ENCODE data around the gene POLL. TPM values are rescaled to one million over a fixed set of nuclear protein-coding genes. Genes with fewer than 3 reads are reported as not detected.

POLL gene
- total RNA-seq, 6 experiments from 2014 or later, result 19.3 to 20.9 (median 19.7) TPM

DNA sequence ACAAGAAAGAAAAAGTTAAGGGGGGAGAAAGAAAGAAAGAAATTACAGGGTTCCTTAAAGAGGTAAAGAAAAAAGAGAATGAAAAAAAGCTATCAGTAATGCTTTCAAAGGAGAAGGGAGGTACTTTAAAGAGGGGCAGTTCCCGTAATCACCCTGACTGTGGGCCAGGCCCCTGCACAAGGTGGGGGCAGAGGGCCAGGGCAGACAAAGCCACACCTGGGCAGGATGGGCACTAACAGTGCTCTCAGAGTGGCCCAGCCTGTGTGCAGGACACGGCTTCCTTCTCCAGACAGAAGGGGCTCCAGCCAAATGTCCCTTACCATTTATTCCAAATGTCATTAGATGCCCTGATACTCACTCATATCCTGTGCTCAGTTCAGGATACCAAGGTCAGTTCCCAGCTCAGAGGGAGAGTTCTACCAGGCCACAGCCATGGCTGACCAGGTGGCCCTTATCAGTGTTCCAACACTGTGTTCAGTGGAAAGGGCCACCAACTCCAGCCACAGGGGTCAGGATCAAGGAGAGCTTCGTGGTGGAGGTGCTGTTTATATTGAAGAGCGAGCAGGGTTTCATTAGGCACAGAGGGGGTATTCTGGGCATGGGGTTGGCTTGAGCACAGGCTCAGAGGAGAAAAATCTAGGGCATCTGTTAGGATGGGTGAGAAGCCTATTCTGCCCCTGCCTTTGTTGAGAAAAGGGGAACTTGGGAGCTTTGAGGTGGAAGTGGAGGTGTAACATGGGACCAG lies 29.9 kb upstream of the POLL start:
- Mint-ChIP-seq H3K4me3 (no peak overlapping the region), H3K27ac (no peak overlapping the region), H3K27me3 (ENCODE audit: insufficient read depth) (no peaks in the 10 kb centered on the region; the same call in 1 of the 2 replicates), H3K4me1 (ENCODE audit: low read depth) (peaks cover 5% of the 10 kb centered on the region; the same call in 1 of the 2 replicates), H3K36me3 (ENCODE audit: low read depth) (0 out of 2 replicates have a peak, but pooled peaks cover 5% of the 10 kb centered on the region), H3K9me3 (no peaks in the 10 kb centered on the region)
- no peak for DNase-seq
- TF ChIP-seq, protein P1, sequence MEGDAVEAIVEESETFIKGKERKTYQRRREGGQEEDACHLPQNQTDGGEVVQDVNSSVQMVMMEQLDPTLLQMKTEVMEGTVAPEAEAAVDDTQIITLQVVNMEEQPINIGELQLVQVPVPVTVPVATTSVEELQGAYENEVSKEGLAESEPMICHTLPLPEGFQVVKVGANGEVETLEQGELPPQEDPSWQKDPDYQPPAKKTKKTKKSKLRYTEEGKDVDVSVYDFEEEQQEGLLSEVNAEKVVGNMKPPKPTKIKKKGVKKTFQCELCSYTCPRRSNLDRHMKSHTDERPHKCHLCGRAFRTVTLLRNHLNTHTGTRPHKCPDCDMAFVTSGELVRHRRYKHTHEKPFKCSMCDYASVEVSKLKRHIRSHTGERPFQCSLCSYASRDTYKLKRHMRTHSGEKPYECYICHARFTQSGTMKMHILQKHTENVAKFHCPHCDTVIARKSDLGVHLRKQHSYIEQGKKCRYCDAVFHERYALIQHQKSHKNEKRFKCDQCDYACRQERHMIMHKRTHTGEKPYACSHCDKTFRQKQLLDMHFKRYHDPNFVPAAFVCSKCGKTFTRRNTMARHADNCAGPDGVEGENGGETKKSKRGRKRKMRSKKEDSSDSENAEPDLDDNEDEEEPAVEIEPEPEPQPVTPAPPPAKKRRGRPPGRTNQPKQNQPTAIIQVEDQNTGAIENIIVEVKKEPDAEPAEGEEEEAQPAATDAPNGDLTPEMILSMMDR (IDR thresholded peaks at IDR 0.05), result no peak

DNA sequence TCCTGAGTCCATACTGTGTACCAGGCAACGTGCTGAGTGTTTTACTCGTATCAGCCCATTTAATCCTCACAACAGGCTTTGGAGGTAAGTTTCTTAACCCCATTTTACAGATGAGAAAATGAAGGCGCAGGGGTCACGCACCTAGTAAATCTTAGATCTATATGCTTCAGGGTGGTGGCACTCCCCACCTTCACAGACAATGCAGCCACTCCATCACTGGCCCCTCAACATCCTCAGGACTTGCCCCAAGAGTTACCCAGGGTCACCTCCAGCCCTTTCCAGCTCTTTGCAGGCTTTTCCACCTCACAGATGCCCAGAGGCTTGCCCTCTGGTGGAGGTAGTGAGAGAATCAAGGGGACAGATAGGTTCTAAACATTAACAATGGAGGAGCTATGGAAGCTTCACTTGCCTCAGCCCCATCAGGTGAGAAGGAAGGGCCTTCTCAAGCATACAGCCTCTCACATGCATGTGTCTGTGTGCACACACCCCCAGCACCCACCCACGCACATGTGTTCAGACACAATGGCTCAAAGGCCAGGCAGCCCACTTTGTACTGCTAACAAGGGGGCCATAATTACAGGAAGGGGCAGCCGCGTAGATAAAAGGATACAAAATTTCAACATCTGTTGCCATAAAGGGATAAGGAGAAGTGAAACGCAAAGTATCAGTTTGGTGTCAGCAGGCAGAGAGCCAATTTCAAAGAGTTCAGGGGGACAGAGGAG lies 29.2 kb upstream of the POLL start:
- Mint-ChIP-seq H3K36me3 (ENCODE audit: low read depth) (0 out of 2 replicates have a peak, but pooled peaks cover 5% of the 10 kb centered on the region), H3K9me3 (no peaks in the 10 kb centered on the region), H3K27me3 (ENCODE audit: insufficient read depth) (no peaks in the 10 kb centered on the region; the same call in 1 of the 2 replicates), H3K4me3 (no peak overlapping the region), H3K4me1 (ENCODE audit: low read depth) (peaks cover 5% of the 10 kb centered on the region; the same call in 1 of the 2 replicates), H3K27ac (no peak overlapping the region)
- TF ChIP-seq, protein P1 (IDR thresholded peaks at IDR 0.05), result peak; percentile 30; the same call in 1 of the 2 replicates
- DNase-seq, result no peak

DNA sequence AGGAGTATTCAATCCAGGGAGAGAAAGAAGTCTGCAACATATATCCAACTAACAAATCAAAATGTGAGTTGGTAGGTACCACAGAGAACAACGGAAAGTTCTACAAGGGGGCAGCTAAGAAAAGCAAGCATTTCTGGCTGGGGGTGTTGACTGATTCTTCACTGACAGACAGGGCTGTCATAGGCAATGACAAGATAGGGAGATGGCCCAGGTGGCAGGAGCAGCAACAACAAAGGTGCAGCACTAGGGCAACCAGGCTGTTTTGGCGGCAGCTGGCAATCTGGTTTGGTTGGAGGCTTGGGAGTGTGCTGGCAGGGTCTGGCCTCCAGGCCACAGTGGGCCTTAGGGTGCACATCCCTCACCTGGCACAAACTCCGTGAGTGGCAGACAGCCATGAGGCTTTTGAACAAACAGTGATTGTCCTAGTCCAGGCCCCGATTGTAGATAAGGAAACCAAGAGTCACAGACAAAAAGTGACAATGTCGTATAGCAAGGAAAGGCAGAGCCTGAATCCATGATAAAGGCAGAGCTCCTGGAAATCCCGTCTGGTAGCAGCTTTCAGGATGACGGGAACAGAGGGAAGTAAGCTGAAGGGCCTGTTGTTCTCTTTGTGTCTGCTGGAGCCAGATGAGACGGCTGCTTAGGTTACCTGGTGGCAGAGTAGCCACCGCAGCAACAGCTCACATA lies 28.5 kb upstream of the POLL start:
- DNase-seq, result no peak
- no peak overlapping the region for H3K4me3 Mint-ChIP-seq
- peaks cover 4% of the 10 kb centered on the region for H3K4me1 Mint-ChIP-seq (ENCODE audit: low read depth)
- H3K36me3 Mint-ChIP-seq (ENCODE audit: low read depth), result peaks cover 3% of the 10 kb centered on the region; the same call in 1 of the 2 replicates
- H3K27me3 Mint-ChIP-seq (ENCODE audit: insufficient read depth), result no peaks in the 10 kb centered on the region; the same call in 1 of the 2 replicates
- TF ChIP-seq, protein P1 (IDR thresholded peaks at IDR 0.05), result no peak
- H3K27ac Mint-ChIP-seq, result no peak overlapping the region
- H3K9me3 Mint-ChIP-seq, result no peaks in the 10 kb centered on the region

DNA sequence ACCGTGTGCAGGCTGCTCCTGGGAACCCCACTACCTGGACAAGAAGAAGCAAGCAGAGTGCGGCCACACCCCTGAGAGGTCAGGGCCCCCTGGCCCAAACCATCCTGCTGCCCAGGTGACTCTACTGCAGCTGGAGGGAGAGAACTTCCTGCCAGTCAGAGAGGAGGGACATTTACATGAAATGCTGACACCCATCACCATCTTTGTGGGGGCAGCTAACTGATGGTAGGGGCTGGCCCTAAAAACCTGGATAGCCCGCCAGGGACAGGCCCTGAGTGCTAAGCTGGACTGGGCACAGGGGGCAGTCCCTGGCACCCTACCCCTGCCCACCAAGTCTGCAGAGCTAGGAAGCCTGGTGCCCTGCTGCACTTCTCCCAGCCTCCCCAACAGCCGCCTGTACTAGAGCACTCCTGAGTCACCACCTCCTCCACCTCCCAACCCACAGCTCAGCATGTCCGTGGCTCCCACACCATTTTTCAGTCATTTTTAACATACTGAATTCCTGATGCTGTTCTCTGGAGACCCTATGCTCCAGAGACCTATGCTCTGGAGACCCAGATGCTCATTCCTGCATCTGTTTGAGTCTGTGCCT lies 27.6 kb upstream of the POLL start:
- peaks cover 1% of the 10 kb centered on the region; the same call in 1 of the 2 replicates for H3K27me3 Mint-ChIP-seq (ENCODE audit: insufficient read depth)
- TF ChIP-seq, protein P1 (IDR thresholded peaks at IDR 0.05), result no peak
- H3K4me3 Mint-ChIP-seq, result no peak overlapping the region
- no peaks in the 10 kb centered on the region for H3K9me3 Mint-ChIP-seq
- DNase-seq, result no peak
- peaks cover 5% of the 10 kb centered on the region; the same call in 1 of the 2 replicates for H3K36me3 Mint-ChIP-seq (ENCODE audit: low read depth)
- peaks cover 10% of the 10 kb centered on the region for H3K4me1 Mint-ChIP-seq (ENCODE audit: low read depth)
- no peak overlapping the region for H3K27ac Mint-ChIP-seq

Data from HFFc6 (cell line).